ENCODE results near the gene FAM118B.
"Not testable (repeated sequence)": the region's sequence is repeated elsewhere in the genome, so short reads cannot be mapped to it uniquely, and the experiment has no call there.

FAM118B gene

DNA sequence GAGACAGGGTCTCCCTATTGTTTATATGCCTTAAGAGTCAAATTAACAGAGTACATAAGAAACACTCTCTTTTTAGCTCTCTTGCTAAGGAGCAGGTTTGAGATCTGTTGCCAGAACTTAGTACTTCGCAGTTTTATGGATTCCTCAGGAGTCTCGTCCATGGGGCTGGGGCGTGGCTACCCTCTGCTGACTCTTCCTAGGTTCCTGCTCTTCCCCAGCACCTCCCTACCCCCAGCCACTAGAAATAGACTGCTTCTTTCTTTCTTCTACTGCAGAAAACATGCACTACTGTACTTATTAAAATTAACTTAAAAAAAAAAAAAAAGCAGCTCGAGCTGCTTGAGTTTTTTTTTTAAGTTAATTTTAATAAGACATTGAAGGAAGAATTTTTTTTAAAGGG, 8.0 kb downstream of the FAM118B start:
- no peak for DNase-seq

- DNase-seq, result no peak
Observed at GRCh38 chr11:126224647-126225294, 13.2 kb downstream of the FAM118B start.

DNA sequence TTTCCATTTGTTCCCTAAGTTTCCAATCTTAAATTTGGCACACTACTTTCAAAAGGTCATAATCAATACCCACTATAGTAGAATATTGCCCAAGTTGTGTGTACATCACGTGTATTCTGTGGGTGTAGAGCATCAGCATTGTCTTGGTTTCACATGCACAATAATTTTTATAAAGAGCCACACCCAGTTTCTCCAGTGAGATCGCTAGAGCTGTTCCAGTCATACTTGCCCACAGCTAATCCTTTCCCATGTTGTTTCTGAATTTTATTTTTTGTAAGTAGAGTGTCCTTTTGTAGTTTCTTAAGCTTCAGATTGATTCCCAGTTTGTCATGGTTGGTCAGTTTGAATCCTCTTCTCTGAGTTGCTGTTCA, 13.7 kb downstream of the FAM118B start:
- no peak for DNase-seq

- no peak for DNase-seq
Observed at GRCh38 chr11:126226334-126227084, 14.9 kb downstream of the FAM118B start.

GRCh38 chr11:126229858-126230540, 18.4 kb downstream of the FAM118B start:
- DNase-seq, result no peak

DNA sequence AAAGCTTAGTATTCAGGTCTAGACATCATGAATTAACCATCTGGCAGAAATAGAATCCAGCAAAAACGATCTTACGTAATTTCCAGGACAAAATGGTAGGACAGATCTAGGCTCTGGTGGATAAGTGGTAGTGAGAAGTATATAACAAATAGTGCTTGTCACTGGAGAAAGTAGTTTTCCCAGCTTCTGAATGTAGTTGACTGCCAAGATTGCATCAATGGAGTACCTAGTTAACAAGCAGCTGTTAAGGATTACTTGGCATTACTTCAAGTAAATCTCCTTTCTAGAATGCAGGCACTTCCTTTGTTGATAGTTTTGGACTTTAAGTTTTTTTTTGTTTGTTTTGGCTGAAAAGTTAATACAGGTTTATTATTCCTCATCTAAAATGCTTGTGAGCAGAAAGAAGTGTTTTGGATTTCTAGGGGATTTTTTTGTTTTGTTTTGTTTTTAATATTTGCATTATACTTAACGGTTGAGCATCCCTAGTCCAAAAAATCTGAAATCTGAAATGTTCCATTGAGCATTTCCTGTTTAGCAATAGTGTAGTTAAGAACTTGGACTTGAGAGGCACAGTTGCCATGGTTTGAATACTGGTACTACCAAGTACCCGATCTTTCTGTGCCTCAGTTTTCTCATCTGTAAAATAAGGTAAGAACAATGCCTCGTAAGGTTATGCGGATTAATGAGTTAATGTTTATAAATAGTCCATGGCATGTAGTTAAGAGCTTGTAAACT, 20.3 kb downstream of the FAM118B start:
- no peak for DNase-seq

- no peak for DNase-seq
Observed at GRCh38 chr11:126232683-126233082, 21.1 kb downstream of the FAM118B start.

- no peak for DNase-seq
Observed at GRCh38 chr11:126233391-126233790, 21.8 kb downstream of the FAM118B start.

DNA sequence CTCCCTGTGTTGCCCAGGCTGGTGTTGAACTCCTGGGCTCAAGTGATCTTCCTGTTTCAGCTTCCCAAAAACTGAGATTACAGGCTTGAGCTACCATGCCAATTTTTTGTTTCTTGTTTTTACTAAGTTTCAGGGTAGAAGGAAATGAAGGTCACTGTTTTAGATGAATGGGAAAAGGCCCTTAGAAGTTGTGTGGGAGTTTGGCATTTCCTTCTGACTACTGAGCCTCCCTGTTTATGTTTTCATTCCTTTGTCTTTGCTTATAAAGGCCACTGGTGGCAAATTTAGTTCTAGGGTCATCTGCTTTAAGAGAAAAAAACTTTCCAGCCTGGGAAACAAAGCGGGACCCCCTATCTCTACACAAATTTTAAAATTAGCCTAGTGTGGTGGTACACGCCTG, 35.1 kb downstream of the FAM118B start:
- no peak for DNase-seq

DNA sequence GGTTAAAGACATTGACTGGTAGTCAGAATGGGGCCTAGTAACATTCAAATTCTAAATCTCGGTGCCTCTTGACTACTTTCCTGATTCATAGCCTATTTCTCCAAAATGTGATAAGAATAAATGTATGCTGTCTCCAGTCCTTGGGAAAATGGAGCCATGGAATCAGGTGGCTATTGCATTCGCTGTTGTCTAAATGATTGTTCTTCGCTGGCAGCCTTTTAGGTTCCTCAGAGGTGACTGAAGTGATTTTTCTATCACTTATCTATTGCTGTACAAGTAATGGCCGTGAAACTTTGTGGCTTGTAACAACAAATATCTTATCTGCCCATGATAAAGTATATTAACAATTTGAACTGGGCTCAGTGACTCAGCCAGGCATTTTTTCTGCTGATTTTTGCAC, 41.7 kb downstream of the FAM118B start:
- DNase-seq, result no peak

DNA sequence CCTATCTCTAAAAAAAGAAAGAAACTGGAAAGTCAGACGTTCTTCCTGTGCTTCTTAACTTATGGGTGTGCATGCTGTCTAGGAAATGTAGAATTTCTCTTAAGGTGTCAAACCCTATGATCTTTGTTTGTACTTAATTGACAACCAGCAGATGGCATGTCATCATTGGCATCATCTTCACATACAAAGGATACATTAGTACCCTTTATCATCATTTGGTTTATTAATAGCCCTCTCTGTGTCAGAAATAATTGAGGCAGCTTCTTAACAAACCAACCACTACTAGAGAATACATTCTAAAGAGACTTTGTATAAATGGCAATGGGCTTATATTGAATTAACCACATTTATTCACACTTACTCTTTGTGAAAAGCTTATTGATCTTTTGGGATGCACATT, 43.2 kb downstream of the FAM118B start:
- DNase-seq, result no peak

GRCh38 chr11:126255507-126255906, 43.9 kb downstream of the FAM118B start:
- not testable (repeated sequence) for DNase-seq

- DNase-seq, result no peak
Observed at GRCh38 chr11:126256216-126256615, 44.6 kb downstream of the FAM118B start.

DNA sequence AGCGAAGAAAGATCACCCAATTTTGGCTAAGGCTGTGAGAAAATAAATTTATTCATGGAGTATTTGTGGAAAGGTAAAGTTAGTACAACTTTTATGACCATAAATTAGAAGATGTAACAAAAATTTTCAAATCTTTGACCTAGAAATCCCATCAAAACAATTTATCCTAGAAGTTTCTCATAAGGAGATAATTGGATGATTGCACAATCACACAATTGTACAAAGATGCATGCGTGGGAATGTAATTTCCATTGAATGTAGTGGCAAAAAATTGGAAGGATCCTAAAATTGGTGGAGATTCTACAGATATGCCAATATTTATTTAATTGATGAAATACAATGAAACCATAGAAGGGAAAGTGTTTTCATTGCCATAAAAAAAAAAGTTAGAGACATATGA, 45.6 kb downstream of the FAM118B start:
- no peak for DNase-seq

DNA sequence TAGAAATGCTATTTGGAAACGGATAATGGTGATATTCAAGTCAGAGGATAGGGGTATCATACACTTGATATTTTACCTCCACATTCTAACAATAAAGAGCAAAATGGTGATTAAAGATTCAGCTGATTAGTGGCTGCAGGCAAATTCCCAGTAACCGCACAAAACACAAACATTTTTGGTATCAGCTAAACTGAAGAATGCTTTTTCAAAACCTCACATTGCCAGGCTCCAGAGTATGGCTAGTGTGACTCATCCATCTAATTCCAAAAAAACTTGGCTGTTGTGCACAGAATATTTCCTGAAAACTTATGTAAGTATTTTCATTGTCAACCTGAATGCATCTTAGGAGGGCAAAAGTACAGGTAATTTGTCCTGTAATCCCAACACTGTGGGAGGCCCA, 46.2 kb downstream of the FAM118B start:
- DNase-seq, result no peak

DNA sequence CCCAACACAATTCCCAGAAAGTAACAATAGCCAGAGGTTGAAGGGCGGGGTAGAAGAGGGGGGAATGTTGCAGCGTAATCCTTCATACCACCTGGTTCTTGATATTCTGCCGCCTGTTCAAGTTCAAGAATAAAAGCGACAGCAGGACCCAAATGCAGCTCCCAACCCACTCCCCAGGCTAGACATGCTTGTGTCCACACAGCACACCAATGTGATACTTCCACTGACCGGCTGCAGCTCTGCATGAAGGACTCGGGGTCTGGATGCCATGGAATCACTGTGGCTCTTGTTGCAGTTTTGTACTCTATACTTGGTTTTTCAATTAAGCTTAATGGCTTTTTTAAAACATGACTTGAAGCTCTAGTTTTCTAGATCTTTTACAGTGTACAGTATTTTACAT, 50.6 kb downstream of the FAM118B start:
- no peak for DNase-seq

GRCh38 chr11:126263489-126263888, 51.9 kb downstream of the FAM118B start:
- no peak for DNase-seq

GRCh38 chr11:126265811-126266210, 54.2 kb downstream of the FAM118B start:
- no peak for DNase-seq

DNA sequence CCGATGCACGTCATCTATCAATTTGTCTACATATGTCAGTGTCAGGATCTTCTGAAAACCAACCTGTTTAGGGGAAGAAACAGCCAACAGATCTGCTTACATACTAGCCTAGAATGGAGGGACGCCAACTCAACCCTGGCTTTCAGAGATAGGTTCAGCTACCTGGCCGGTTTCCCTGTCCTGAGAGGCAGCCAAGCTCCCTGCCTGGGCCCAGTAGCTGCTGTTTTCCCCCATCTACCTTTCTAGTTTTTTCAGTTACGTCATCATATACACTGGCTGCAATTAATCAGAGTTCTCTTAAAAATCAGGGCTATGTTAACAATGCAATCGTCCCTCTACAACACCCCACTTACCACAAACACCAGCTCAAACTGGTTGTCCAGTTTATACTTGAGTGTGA, 56.1 kb downstream of the FAM118B start:
- no peak for DNase-seq

DNA sequence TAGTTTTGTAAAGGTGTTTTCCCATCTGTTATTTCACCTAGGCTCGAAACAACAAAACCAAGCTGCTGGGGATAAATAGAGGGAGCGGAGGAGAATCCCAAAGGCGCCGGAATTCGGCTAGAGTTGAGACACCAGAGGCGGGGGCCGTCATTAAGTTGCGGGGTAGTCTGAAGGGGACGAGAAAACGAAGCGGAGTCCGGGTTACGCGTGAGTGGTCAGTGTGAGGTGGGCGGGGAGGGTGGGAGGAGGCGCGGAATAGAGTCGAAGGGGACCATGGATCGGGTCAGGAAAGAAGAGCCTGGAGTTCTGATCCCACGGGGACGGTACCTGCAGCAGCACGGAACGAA, 56.8 kb downstream of the FAM118B start:
- DNase-seq, result no peak

- DNase-seq, result peak; percentile 99
Observed at GRCh38 chr11:126268708-126269579, 57.4 kb downstream of the FAM118B start, which contains the start of the genes FOXRED1 and SRPRA. FOXRED1 (plus strand) TSS chr11:126269154; CDS start chr11:126269207, 53 bp downstream. SRPRA (minus strand) TSS chr11:126268895; CDS start chr11:126268804, 91 bp downstream.

GRCh38 chr11:126277322-126277721, 65.7 kb downstream of the FAM118B start:
- no peak for DNase-seq
